ENCODE measurements around the gene SEL1L. TPM values are rescaled to one million over a fixed set of nuclear protein-coding genes. Genes with fewer than 3 reads are reported as not detected.

Gene SEL1L
- total RNA-seq, 1 experiment from 2014 or later: 41.4 TPM

DNA sequence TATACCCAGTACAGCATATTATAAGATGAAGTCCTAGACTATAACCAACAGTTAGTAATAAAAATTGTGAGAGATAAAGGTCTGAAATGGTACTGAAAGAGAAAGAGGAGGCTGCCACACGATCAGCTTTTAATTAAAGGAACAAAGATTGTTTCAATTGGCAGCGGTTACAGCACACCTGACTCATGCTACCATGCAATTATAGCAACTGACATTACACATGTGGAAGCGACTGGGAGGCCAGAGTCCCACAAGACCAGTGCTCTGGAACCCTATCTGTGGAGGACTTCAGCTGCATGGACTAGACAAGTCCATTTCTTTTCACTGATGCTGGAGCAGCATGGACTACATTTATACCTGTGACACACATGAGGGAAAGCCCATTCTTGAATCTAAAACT is 55.2 kb downstream of the SEL1L start:
- H3K9ac ChIP-seq (ENCODE audit: low read length): no peak overlapping the region
- no peaks in the 10 kb centered on the region for H3K9me3 ChIP-seq (ENCODE audit: control insufficient read depth in 1 of 2, insufficient read depth in 1 of 2, low read depth in 1 of 2, low read length in 2 of 2)
- no peak overlapping the region for H3K27ac ChIP-seq (ENCODE audit: low read depth, low read length)
- H4K20me1 ChIP-seq (ENCODE audit: insufficient read depth): no peaks in the 10 kb centered on the region
- intact Hi-C loops (cut with micrococcal nuclease): no loop called here
- no peak overlapping the region for H3K4me3 ChIP-seq (replicated peaks in 1 of 2; ENCODE audit: low read depth in 1 of 2, low read length in 2 of 2)
- ChIA-PET RAD21 (ENCODE audit: low non-redundant PET in 1 of 2, low total read pairs in 2 of 2, uncharacterized antibody in 2 of 2, unreplicated experiment in 2 of 2) (no interaction called here), CTCF (no interaction called here), POLR2A (no interaction called here)
- peaks cover 2 to 5% of the 10 kb centered on the region in 2 experiments; a peak in 3 of 4 replicates for H3K36me3 ChIP-seq (ENCODE audit: control insufficient read depth in 1 of 2, insufficient read depth in 2 of 2, low read length in 2 of 2)
- TF ChIP-seq FOSL1 (IDR thresholded peaks at IDR 0.05; ENCODE audit: low read depth) (no peak), RAD21 (IDR thresholded peaks at IDR 0.05; ENCODE audit: low read depth) (no peak), POLR2A (IDR thresholded peaks at IDR 0.05; ENCODE audit: borderline replicate concordance, extremely low read depth, insufficient read depth, insufficient read length) (no peak), SP1 (IDR thresholded peaks at IDR 0.05; ENCODE audit: low read depth) (no peak), SRF (IDR thresholded peaks at IDR 0.05; ENCODE audit: low read depth) (no peak), ZFX (IDR thresholded peaks at IDR 0.05) (no peak), YY1 (IDR thresholded peaks at IDR 0.05; ENCODE audit: extremely low read depth, insufficient replicate concordance, low read depth, low read length) (no peak), EGR1 (IDR thresholded peaks at IDR 0.05; ENCODE audit: low read depth) (no peak), CBX3 (IDR thresholded peaks at IDR 0.05; ENCODE audit: low read depth) (no peak), TCF7L2 (IDR thresholded peaks at IDR 0.05; ENCODE audit: borderline replicate concordance, extremely low read depth, insufficient read depth, insufficient read length) (no peak), ELF1 (IDR thresholded peaks at IDR 0.05; ENCODE audit: borderline replicate concordance, low read depth) (no peak), CEBPB (IDR thresholded peaks at IDR 0.05; ENCODE audit: low read depth) (no peak)
- TF ChIP-seq, protein P1, sequence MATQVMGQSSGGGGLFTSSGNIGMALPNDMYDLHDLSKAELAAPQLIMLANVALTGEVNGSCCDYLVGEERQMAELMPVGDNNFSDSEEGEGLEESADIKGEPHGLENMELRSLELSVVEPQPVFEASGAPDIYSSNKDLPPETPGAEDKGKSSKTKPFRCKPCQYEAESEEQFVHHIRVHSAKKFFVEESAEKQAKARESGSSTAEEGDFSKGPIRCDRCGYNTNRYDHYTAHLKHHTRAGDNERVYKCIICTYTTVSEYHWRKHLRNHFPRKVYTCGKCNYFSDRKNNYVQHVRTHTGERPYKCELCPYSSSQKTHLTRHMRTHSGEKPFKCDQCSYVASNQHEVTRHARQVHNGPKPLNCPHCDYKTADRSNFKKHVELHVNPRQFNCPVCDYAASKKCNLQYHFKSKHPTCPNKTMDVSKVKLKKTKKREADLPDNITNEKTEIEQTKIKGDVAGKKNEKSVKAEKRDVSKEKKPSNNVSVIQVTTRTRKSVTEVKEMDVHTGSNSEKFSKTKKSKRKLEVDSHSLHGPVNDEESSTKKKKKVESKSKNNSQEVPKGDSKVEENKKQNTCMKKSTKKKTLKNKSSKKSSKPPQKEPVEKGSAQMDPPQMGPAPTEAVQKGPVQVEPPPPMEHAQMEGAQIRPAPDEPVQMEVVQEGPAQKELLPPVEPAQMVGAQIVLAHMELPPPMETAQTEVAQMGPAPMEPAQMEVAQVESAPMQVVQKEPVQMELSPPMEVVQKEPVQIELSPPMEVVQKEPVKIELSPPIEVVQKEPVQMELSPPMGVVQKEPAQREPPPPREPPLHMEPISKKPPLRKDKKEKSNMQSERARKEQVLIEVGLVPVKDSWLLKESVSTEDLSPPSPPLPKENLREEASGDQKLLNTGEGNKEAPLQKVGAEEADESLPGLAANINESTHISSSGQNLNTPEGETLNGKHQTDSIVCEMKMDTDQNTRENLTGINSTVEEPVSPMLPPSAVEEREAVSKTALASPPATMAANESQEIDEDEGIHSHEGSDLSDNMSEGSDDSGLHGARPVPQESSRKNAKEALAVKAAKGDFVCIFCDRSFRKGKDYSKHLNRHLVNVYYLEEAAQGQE (IDR thresholded peaks at IDR 0.05; ENCODE audit: low read depth): no peak
- TF ChIP-seq, protein P2, sequence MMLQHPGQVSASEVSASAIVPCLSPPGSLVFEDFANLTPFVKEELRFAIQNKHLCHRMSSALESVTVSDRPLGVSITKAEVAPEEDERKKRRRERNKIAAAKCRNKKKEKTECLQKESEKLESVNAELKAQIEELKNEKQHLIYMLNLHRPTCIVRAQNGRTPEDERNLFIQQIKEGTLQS (IDR thresholded peaks at IDR 0.05): no peak
- TF ChIP-seq, protein P3, sequence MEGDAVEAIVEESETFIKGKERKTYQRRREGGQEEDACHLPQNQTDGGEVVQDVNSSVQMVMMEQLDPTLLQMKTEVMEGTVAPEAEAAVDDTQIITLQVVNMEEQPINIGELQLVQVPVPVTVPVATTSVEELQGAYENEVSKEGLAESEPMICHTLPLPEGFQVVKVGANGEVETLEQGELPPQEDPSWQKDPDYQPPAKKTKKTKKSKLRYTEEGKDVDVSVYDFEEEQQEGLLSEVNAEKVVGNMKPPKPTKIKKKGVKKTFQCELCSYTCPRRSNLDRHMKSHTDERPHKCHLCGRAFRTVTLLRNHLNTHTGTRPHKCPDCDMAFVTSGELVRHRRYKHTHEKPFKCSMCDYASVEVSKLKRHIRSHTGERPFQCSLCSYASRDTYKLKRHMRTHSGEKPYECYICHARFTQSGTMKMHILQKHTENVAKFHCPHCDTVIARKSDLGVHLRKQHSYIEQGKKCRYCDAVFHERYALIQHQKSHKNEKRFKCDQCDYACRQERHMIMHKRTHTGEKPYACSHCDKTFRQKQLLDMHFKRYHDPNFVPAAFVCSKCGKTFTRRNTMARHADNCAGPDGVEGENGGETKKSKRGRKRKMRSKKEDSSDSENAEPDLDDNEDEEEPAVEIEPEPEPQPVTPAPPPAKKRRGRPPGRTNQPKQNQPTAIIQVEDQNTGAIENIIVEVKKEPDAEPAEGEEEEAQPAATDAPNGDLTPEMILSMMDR (IDR thresholded peaks at IDR 0.05 in 2 of 3, conservative IDR thresholded peaks at IDR 0.05 in 1 of 3; ENCODE audit: borderline replicate concordance in 1 of 3, insufficient read depth in 1 of 3, low read depth in 2 of 3, low read length in 2 of 3): no peak
- TF ChIP-seq, protein P4, sequence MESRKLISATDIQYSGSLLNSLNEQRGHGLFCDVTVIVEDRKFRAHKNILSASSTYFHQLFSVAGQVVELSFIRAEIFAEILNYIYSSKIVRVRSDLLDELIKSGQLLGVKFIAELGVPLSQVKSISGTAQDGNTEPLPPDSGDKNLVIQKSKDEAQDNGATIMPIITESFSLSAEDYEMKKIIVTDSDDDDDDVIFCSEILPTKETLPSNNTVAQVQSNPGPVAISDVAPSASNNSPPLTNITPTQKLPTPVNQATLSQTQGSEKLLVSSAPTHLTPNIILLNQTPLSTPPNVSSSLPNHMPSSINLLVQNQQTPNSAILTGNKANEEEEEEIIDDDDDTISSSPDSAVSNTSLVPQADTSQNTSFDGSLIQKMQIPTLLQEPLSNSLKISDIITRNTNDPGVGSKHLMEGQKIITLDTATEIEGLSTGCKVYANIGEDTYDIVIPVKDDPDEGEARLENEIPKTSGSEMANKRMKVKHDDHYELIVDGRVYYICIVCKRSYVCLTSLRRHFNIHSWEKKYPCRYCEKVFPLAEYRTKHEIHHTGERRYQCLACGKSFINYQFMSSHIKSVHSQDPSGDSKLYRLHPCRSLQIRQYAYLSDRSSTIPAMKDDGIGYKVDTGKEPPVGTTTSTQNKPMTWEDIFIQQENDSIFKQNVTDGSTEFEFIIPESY (IDR thresholded peaks at IDR 0.05; ENCODE audit: extremely low read depth, insufficient replicate concordance, low read length): no peak
- TF ChIP-seq, protein P5, sequence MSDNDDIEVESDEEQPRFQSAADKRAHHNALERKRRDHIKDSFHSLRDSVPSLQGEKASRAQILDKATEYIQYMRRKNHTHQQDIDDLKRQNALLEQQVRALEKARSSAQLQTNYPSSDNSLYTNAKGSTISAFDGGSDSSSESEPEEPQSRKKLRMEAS (IDR thresholded peaks at IDR 0.05): no peak
- H2AFZ ChIP-seq (ENCODE audit: low read depth, low read length, poor library complexity, severe bottlenecking): no peak overlapping the region
- no peaks in the 10 kb centered on the region for H3K4me1 ChIP-seq (ENCODE audit: control insufficient read depth in 1 of 2, insufficient read depth in 2 of 2, low read length in 2 of 2)
- no peaks in the 10 kb centered on the region for H3K9me2 ChIP-seq (ENCODE audit: insufficient read depth)
- no peak overlapping the region for H3K4me2 ChIP-seq (ENCODE audit: low read length)
- BruUV-seq (replicated peaks): no TSS peak
- ATAC-seq: no peak
- H3K79me2 ChIP-seq (ENCODE audit: insufficient read depth, low read length): no peaks in the 10 kb centered on the region
- no peak for DNase-seq (ENCODE audit: low read depth, low spot score)
- H3K27me3 ChIP-seq (ENCODE audit: insufficient read depth, low read length): no peaks in the 10 kb centered on the region
